Caco-2 (cell line): ENCODE results near the gene PCBP3. TPM values are rescaled to one million over a fixed set of nuclear protein-coding genes. Genes with fewer than 3 reads are reported as not detected.

Experiments used
- BruUV-seq: library from RNA; stranded (reverse); fragments of 400-500 nt; replicated peaks from 2 replicates; lab custom pipeline; 2021; lab: Mats Ljungman, UMichigan
- CTCF ChIA-PET: fragments of 300-600 bp; sonication (Branson Sonifier 250); formaldehyde crosslinking; loops from one replicate; lab custom pipeline; 2022; ENCODE audit warnings: antibody characterized with exemption; lab: Charles Lee
- POLR2A ChIA-PET: fragments of 300-600 bp; sonication (Branson Sonifier 250); formaldehyde crosslinking; loops from one replicate; lab custom pipeline; 2022; ENCODE audit warnings: antibody characterized with exemption; lab: Charles Lee
- DNase-seq, 2 experiments: peaks; one replicate each; pipeline versions ENCODE4 v3.0.0 to v3.0.0-alpha.2; 2020 to 2022
- H3K27me3 ChIP-seq: replicated peaks from 2 replicates; pipeline ENCODE4 v1.6.0; 2011; ENCODE audit warnings: low read length; ENCODE audit not compliant: control insufficient read depth, insufficient read depth
- H3K36me3 ChIP-seq: 2 replicates; pipeline ENCODE4 v1.5.1; 2011; ENCODE audit warnings: low read length; ENCODE audit not compliant: control insufficient read depth, insufficient read depth
- H3K4me1 ChIP-seq: fragments of 250-450 bp; sonication (Bioruptor Pico); 2 replicates; pipeline ENCODE4 v1.5.1; 2020; ENCODE audit warnings: mild to moderate bottlenecking
- H3K4me3 ChIP-seq: 2 replicates; pipeline ENCODE4 v1.5.1; 2011; ENCODE audit warnings: low read depth, mild to moderate bottlenecking, control low read depth, low read length
- H3K9me3 ChIP-seq: fragments of 250-450 bp; sonication (Bioruptor Pico); 2 replicates; pipeline ENCODE4 v1.5.1; 2020; ENCODE audit warnings: mild to moderate bottlenecking, moderate library complexity
- H3K27ac Mint-ChIP-seq: one replicate; pipeline ENCODE4 v1.8.0; 2022; ENCODE audit warnings: mixed read lengths; ENCODE audit not compliant: unreplicated experiment
- H3K27me3 Mint-ChIP-seq: one replicate; pipeline ENCODE4 v1.8.0; 2022; ENCODE audit warnings: mixed read lengths; ENCODE audit not compliant: insufficient read depth, unreplicated experiment
- H3K36me3 Mint-ChIP-seq: one replicate; pipeline ENCODE4 v1.8.0; 2022; ENCODE audit warnings: mild to moderate bottlenecking, mixed read lengths; ENCODE audit not compliant: insufficient read depth, unreplicated experiment
- H3K4me1 Mint-ChIP-seq: one replicate; pipeline ENCODE4 v1.8.0; 2022; ENCODE audit warnings: low read depth, mixed read lengths; ENCODE audit not compliant: unreplicated experiment
- H3K4me3 Mint-ChIP-seq: one replicate; pipeline ENCODE4 v1.8.0; 2022; ENCODE audit warnings: mild to moderate bottlenecking, moderate library complexity, mixed read lengths; ENCODE audit not compliant: unreplicated experiment
- H3K9me3 Mint-ChIP-seq: one replicate; pipeline ENCODE4 v1.8.0; 2022; ENCODE audit warnings: mixed read lengths; ENCODE audit not compliant: unreplicated experiment
- CTCF ChIP-seq, 2 experiments: fragments of 200-600 bp in 1 of 2; IDR thresholded peaks; 1 replicate in 1 of 2; 2 replicates in 1 of 2; pipeline versions ENCODE4 v1.5.1 to v1.8.0; 2011 to 2022; ENCODE audit warnings: antibody characterized with exemption in 1 of 2, control low read depth in 1 of 2, inconsistent platforms in 1 of 2, low read depth in 1 of 2, low read length in 1 of 2, mild to moderate bottlenecking in 1 of 2, moderate library complexity in 1 of 2; ENCODE audit not compliant: insufficient read depth in 1 of 2, severe bottlenecking in 1 of 2, unreplicated experiment in 1 of 2
- intact Hi-C: fragments of 100-400 bp; cut with micrococcal nuclease; formaldehyde crosslinking; loops from one replicate; pipeline ENCODE4 v1.10.0; 2022; ENCODE audit not compliant: unreplicated experiment
- total RNA-seq: library from RNA; stranded (reverse); gene quantifications from 2 replicates; pipeline ENCODE4 v1.2.3, GENCODE V29; 2022

Gene PCBP3
- total RNA-seq, 1 experiment from 2014 or later: 0.75 TPM

DNA sequence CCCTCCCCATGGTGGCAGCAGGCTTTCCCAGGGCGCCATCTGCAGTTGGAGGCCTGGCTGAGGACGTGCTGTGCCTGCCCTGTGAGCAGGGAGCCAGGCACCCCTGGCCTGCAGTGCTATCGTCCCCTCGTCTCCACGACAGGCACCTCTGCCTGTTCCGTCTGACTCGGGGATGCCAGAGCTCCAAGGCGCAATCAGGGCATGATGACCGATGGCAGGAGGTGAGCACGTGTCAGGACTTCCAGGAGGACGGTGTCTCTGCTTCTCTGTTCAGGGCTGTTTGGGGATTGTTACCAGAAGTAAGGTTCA lies 125.2 kb downstream of the PCBP3 start:
- Mint-ChIP-seq H3K36me3 (no peaks in the 10 kb centered on the region), H3K27me3 (peaks cover 10% of the 10 kb centered on the region), H3K9me3 (peaks cover 19% of the 10 kb centered on the region), H3K4me1 (no peaks in the 10 kb centered on the region), H3K4me3 (no peak overlapping the region), H3K27ac (no peak overlapping the region)
- intact Hi-C loops: no loop called here
- Histone ChIP-seq H3K27me3 (no peaks in the 10 kb centered on the region), H3K4me3 (no peak overlapping the region), H3K4me1 (no peaks in the 10 kb centered on the region), H3K36me3 (no peaks in the 10 kb centered on the region), H3K9me3 (0 out of 2 replicates have a peak, but pooled peaks cover 4% of the 10 kb centered on the region)
- DNase-seq: peak in 1 of 2 experiments; percentile 13
- CTCF ChIA-PET: no interaction called here
- POLR2A ChIA-PET: no interaction called here
- no peak for TF ChIP-seq CTCF (IDR thresholded peaks at IDR 0.05; ENCODE audit: insufficient read depth in 1 of 2, low read depth in 1 of 2, low read length in 1 of 2, severe bottlenecking in 1 of 2, unreplicated experiment in 1 of 2)
- no TSS peak for BruUV-seq

DNA sequence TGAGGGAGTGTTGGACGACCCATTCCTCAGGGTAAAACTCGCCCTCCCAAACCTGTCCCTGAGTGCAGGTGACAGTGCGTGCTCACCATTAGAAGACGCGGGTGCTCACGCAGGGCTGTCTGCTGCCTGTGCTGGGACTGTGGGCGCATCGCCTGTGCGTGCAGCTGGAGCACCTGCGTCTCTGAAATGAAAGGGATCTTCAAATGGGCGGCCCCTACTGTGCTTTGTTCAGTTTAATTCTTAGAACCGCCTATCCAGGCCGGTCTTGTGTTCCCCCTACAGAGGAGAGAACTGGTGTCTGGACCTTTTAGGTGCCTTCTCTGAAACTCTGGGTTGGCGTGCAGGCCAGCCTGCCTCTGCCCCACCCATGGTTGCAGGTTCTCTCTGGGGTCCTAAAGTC lies 125.8 kb downstream of the PCBP3 start:
- Mint-ChIP-seq H3K4me1 (no peaks in the 10 kb centered on the region), H3K4me3 (no peak overlapping the region), H3K9me3 (peaks cover 19% of the 10 kb centered on the region), H3K36me3 (no peaks in the 10 kb centered on the region), H3K27ac (no peak overlapping the region), H3K27me3 (peaks cover 10% of the 10 kb centered on the region)
- Histone ChIP-seq H3K4me3 (no peak overlapping the region), H3K36me3 (no peaks in the 10 kb centered on the region), H3K4me1 (no peaks in the 10 kb centered on the region), H3K27me3 (no peaks in the 10 kb centered on the region), H3K9me3 (0 out of 2 replicates have a peak, but pooled peaks cover 4% of the 10 kb centered on the region)
- CTCF ChIA-PET: no interaction called here
- intact Hi-C loops: no loop called here
- TF ChIP-seq CTCF (IDR thresholded peaks at IDR 0.05; ENCODE audit: insufficient read depth in 1 of 2, low read depth in 1 of 2, low read length in 1 of 2, severe bottlenecking in 1 of 2, unreplicated experiment in 1 of 2): no peak
- no peak for DNase-seq
- no TSS peak for BruUV-seq
- POLR2A ChIA-PET: no interaction called here

DNA sequence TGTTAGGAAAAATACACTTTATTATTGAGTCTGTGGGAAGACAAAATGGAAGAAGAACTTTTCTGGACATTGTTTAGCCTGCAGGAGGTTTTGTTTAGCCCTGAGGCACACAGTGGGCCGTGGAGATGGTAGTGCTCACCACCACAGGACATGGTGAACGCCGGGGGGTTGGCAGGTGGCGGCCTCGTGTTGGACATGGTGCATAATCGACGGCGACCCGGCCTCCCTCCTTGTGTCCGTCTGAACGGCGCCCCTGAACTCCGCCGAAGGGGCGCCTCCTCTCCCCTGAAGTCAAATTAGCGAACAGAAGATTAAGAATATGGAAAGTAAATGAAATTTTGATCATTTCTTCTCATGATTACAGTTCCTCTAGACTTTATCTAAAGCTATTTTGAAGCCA lies 126.4 kb downstream of the PCBP3 start:
- H3K27ac Mint-ChIP-seq: no peak overlapping the region
- no peak for TF ChIP-seq CTCF (IDR thresholded peaks at IDR 0.05; ENCODE audit: insufficient read depth in 1 of 2, low read depth in 1 of 2, low read length in 1 of 2, severe bottlenecking in 1 of 2, unreplicated experiment in 1 of 2)
- intact Hi-C loops: no loop called here

More for the DNA sequence above, 126.4 kb downstream of the PCBP3 start:
- Histone ChIP-seq H3K27me3 (no peaks in the 10 kb centered on the region), H3K9me3 (0 out of 2 replicates have a peak, but pooled peaks cover 4% of the 10 kb centered on the region), H3K4me1 (no peaks in the 10 kb centered on the region), H3K4me3 (no peak overlapping the region), H3K36me3 (no peaks in the 10 kb centered on the region)
- Mint-ChIP-seq H3K36me3 (no peaks in the 10 kb centered on the region), H3K9me3 (peaks cover 19% of the 10 kb centered on the region), H3K4me3 (no peak overlapping the region), H3K27me3 (peaks cover 10% of the 10 kb centered on the region), H3K4me1 (no peaks in the 10 kb centered on the region)
- POLR2A ChIA-PET: no interaction called here
- CTCF ChIA-PET: no interaction called here
- no TSS peak for BruUV-seq
- no peak for DNase-seq
